ENCODE results near the gene SH2D5.
A peak's percentile ranks its signal among the peaks of the same experiment; 100 is the strongest.
"Not testable (repeated sequence)": the region's sequence is repeated elsewhere in the genome, so short reads cannot be mapped to it uniquely, and the experiment has no call there.

The SH2D5 gene

GRCh38 chr1:20725189-20726117, 7.0 kb downstream of the SH2D5 start:
- Mint-ChIP-seq H3K27ac (no peak overlapping the region), H3K4me3 (no peak overlapping the region), H3K27me3 (peaks cover 7 to 29% of the 10 kb centered on the region in 2 donors), H3K36me3 (ENCODE audit: insufficient read depth) (no peaks in the 10 kb centered on the region), H3K9me3 (no peaks in the 10 kb centered on the region), H3K4me1 (ENCODE audit: low read depth in 2 of 2) (peaks cover 3 to 7% of the 10 kb centered on the region in 2 donors)
- DNase-seq = no peak
- ATAC-seq (replicated peaks) = no peak

GRCh38 chr1:20724364-20725188, 7.9 kb downstream of the SH2D5 start:
- Mint-ChIP-seq H3K4me3 (no peak overlapping the region), H3K27me3 (peaks cover 0 to 20% of the 10 kb centered on the region in 2 donors), H3K36me3 (ENCODE audit: insufficient read depth) (no peaks in the 10 kb centered on the region), H3K27ac (no peak overlapping the region), H3K9me3 (no peaks in the 10 kb centered on the region), H3K4me1 (ENCODE audit: low read depth in 2 of 2) (peaks cover 0 to 2% of the 10 kb centered on the region in 2 donors)
- DNase-seq (no peak), ATAC-seq (replicated peaks) (no peak)

- Mint-ChIP-seq H3K4me1 (ENCODE audit: low read depth in 2 of 2) (peaks cover 0 to 4% of the 10 kb centered on the region in 2 donors), H3K4me3 (no peak overlapping the region), H3K36me3 (ENCODE audit: insufficient read depth) (no peaks in the 10 kb centered on the region), H3K27me3 (peaks cover 0 to 16% of the 10 kb centered on the region in 2 donors), H3K9me3 (no peaks in the 10 kb centered on the region), H3K27ac (no peak overlapping the region)
- no peak for DNase-seq
- ATAC-seq (replicated peaks) = no peak
Measured at GRCh38 chr1:20723537-20724363, 8.8 kb downstream of the SH2D5 start.

- Mint-ChIP-seq H3K4me3 (no peak overlapping the region), H3K4me1 (ENCODE audit: low read depth in 2 of 2) (peaks cover 0 to 6% of the 10 kb centered on the region in 2 donors), H3K36me3 (ENCODE audit: insufficient read depth) (peaks cover 3% of the 10 kb centered on the region), H3K9me3 (no peaks in the 10 kb centered on the region), H3K27ac (no peak overlapping the region), H3K27me3 (peaks cover 0 to 16% of the 10 kb centered on the region in 2 donors)
- no peak for DNase-seq
- no peak for ATAC-seq (replicated peaks)
Measured at GRCh38 chr1:20723159-20723536, 9.4 kb downstream of the SH2D5 start.

GRCh38 chr1:20721117-20722061, 11.1 kb downstream of the SH2D5 start:
- no peak for ATAC-seq (replicated peaks)
- Mint-ChIP-seq H3K9me3 (no peaks in the 10 kb centered on the region), H3K4me3 (no peak overlapping the region), H3K36me3 (ENCODE audit: insufficient read depth) (peaks cover 6% of the 10 kb centered on the region), H3K27me3 (peaks cover 5 to 17% of the 10 kb centered on the region in 2 donors), H3K27ac (no peak overlapping the region), H3K4me1 (ENCODE audit: low read depth in 2 of 2) (peaks cover 6 to 9% of the 10 kb centered on the region in 2 donors)
- no peak for DNase-seq

- Mint-ChIP-seq H3K36me3 (ENCODE audit: insufficient read depth) (peaks cover 8% of the 10 kb centered on the region), H3K9me3 (no peaks in the 10 kb centered on the region), H3K27ac (no peak overlapping the region), H3K4me1 (ENCODE audit: low read depth in 2 of 2) (peaks cover 9 to 13% of the 10 kb centered on the region in 2 donors), H3K4me3 (no peak overlapping the region), H3K27me3 (peaks cover 13 to 25% of the 10 kb centered on the region in 2 donors)
- DNase-seq = no peak
- ATAC-seq (replicated peaks) = no peak
Measured at GRCh38 chr1:20720631-20721091, 11.8 kb downstream of the SH2D5 start.

GRCh38 chr1:20719871-20720620, 12.5 kb downstream of the SH2D5 start:
- ATAC-seq (replicated peaks) (no peak), DNase-seq (no peak)
- Mint-ChIP-seq H3K4me1 (ENCODE audit: low read depth in 2 of 2) (peaks cover 9 to 13% of the 10 kb centered on the region in 2 donors), H3K9me3 (no peaks in the 10 kb centered on the region), H3K36me3 (ENCODE audit: insufficient read depth) (peaks cover 8% of the 10 kb centered on the region), H3K27ac (no peak overlapping the region), H3K27me3 (peaks cover 19 to 31% of the 10 kb centered on the region in 2 donors), H3K4me3 (no peak overlapping the region)

GRCh38 chr1:20719261-20719660, 13.2 kb downstream of the SH2D5 start:
- H3K36me3 Mint-ChIP-seq (ENCODE audit: insufficient read depth) = peaks cover 8% of the 10 kb centered on the region
- peaks cover 20 to 35% of the 10 kb centered on the region in 2 donors for H3K27me3 Mint-ChIP-seq
- no peaks in the 10 kb centered on the region for H3K9me3 Mint-ChIP-seq
- H3K27ac Mint-ChIP-seq = no peak overlapping the region
- ATAC-seq (replicated peaks) (no peak), DNase-seq (no peak)
- H3K4me3 Mint-ChIP-seq = peak overlapping the region in 1 of 2 donors; percentile 68
- H3K4me1 Mint-ChIP-seq (ENCODE audit: low read depth in 2 of 2) = peaks cover 9 to 13% of the 10 kb centered on the region in 2 donors

- ATAC-seq (replicated peaks); H3K36me3 Mint-ChIP-seq (ENCODE audit: insufficient read depth); H3K9me3 Mint-ChIP-seq; DNase-seq: not testable (repeated sequence)
- Mint-ChIP-seq H3K27ac (peak overlapping the region; percentile 55 to 60), H3K4me1 (ENCODE audit: low read depth in 2 of 2) (peaks cover 9 to 13% of the 10 kb centered on the region in 2 donors), H3K27me3 (peaks cover 20 to 35% of the 10 kb centered on the region in 2 donors), H3K4me3 (peak overlapping the region; percentile 68 to 76)
Measured at GRCh38 chr1:20718343-20718882, 14.1 kb downstream of the SH2D5 start.

GRCh38 chr1:20717452-20718342, 14.8 kb downstream of the SH2D5 start, which contains the start of gene KIF17:
KIF17 (minus strand) TSS chr1:20718007; CDS start chr1:20717706, 301 bp downstream.
- ATAC-seq (replicated peaks) = peak; percentile 80

More at GRCh38 chr1:20717452-20718342, 14.8 kb downstream of the SH2D5 start, which contains the start of gene KIF17:
- H3K27ac Mint-ChIP-seq = peak within 1 kb of the TSS; percentile 55 to 60
- H3K4me1 Mint-ChIP-seq (ENCODE audit: low read depth in 2 of 2) = peaks cover 9 to 13% of the 10 kb centered on the region in 2 donors
- no peaks in the 10 kb centered on the region for H3K9me3 Mint-ChIP-seq
- peaks cover 20 to 35% of the 10 kb centered on the region in 2 donors for H3K27me3 Mint-ChIP-seq
- peak within 1 kb of the TSS; percentile 73 to 76 for H3K4me3 Mint-ChIP-seq
- peaks cover 8% of the 10 kb centered on the region for H3K36me3 Mint-ChIP-seq (ENCODE audit: insufficient read depth)
- DNase-seq = peak; percentile 49 to 62 (median 58)
